IPS DF 19.7 (cell line): ENCODE data around the gene GCNA.
"Not testable (repeated sequence)": the region's sequence is repeated elsewhere in the genome, so short reads cannot be mapped to it uniquely, and the experiment has no call there.

Experiments used
- DNase-seq: peaks from one replicate; pipeline ENCODE4 v3.0.0-alpha.2; 2013; ENCODE audit warnings: low read depth, low spot score

GCNA gene

GRCh38 chrX:71640002-71640401, 61.8 kb downstream of the GCNA start:
- DNase-seq = no peak

- not testable (repeated sequence) for DNase-seq
Observed at GRCh38 chrX:71644406-71644805, 66.2 kb downstream of the GCNA start.

GRCh38 chrX:71650333-71650969, 72.2 kb downstream of the GCNA start:
- no peak for DNase-seq

- no peak for DNase-seq
Observed at GRCh38 chrX:71652405-71652804, 74.2 kb downstream of the GCNA start.

- DNase-seq = no peak
Observed at GRCh38 chrX:71653344-71653743, 75.1 kb downstream of the GCNA start.

GRCh38 chrX:71657267-71657666, 79.0 kb downstream of the GCNA start:
- no peak for DNase-seq

- no peak for DNase-seq
Observed at GRCh38 chrX:71659342-71659741, 81.1 kb downstream of the GCNA start.

- no peak for DNase-seq
Observed at GRCh38 chrX:71659959-71660358, 81.7 kb downstream of the GCNA start.

- no peak for DNase-seq
Observed at GRCh38 chrX:71660562-71661416, 82.6 kb downstream of the GCNA start.

GRCh38 chrX:71661919-71662318, 83.7 kb downstream of the GCNA start:
- no peak for DNase-seq

- DNase-seq = not testable (repeated sequence)
Observed at GRCh38 chrX:71662654-71663053, 84.4 kb downstream of the GCNA start.
